GM21360 (cell line): Measurements from ENCODE around the gene TMEM119.
A peak's percentile ranks its signal among the peaks of the same experiment; 100 is the strongest.

Experiments
- ATAC-seq: cut with Tn5 transposase; IDR thresholded peaks from one replicate; pipeline ENCODE4 v1.9.1; 2021; ENCODE audit warnings: mild to moderate bottlenecking, moderate library complexity; ENCODE audit not compliant: unreplicated experiment

TMEM119 gene

DNA sequence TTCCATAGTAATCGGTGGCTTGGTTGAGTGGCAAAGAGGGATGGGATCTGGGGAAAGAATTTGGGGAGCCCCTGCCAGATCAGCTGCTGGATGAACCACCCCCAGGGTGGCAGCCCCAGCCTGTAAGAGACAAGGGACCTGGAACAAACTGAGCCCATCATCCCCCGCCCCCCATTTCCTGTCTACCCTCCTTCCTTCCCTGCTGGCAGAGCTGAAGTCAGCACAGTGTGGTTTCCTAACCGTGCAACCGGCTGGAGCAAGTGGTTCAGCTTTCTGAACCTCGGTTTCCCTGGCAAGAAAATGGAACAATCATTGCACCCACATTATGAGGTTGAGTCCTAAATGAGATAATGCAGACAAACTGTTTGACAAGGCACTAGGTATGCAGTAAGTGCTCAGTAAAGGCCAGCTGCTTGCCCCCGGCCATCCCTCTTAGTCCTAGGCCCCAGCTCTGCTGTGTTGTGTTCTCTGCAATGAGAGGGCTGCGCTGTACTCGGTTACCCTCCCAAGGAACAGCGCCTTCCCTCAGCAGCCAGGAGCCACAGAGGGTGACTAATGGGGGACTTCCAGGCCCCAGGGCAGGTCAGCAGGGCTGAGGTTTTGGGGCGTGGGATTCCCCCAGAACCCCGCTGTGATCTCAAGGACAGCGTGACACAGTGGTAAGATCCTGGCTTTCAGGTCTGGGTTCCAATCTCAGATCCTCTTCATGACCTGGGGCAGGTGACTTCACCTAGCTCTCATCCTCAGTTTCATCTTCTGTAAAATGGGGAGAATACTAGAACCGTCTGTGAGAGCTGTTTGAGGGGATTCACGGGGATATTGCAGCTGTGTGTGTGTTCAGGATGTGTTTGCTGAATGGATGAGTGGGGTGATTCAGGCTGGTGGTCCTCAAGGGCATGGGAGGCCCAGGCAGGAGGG is 19.3 kb upstream of the TMEM119 start:
- ATAC-seq: peak; percentile 83

DNA sequence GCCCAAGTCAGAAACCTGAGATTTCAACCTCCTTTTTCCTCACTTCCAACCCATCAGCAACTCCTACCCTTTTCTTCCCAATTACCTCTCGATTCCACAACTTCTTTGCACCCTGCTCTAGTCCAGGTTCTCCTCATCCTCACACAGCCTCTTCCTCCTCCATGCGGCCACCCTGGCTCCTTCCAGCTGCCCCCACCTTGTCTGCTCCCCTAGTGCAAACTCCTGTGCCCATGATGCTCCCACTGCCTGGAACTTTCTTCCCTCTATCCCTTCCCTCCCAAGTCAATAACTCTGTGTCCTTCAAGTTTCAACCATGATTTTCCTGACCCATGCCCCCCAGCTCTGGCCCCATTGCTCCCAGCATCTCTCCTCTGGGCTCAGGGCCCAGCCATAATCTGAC is 18.5 kb upstream of the TMEM119 start:
- no peak for ATAC-seq

DNA sequence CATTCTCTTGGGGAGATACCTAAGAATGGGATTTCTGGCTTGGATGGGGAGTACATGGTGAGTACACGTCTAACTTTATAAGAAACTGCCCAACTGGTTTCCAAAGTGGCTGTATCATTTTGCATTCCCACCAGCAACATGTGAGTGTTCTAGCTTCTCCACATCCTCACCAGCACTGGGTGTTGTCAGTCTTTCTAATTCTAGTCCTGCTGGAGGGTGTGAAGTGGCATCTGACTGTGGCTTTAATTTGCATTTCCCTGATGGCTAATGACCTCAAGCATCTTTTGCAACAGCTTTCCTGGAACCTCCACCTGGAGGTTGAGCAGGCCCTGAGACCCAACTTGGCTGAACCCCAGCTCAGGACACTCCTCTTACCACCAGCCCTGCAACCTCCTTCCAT is 18.0 kb upstream of the TMEM119 start:
- no peak for ATAC-seq

DNA sequence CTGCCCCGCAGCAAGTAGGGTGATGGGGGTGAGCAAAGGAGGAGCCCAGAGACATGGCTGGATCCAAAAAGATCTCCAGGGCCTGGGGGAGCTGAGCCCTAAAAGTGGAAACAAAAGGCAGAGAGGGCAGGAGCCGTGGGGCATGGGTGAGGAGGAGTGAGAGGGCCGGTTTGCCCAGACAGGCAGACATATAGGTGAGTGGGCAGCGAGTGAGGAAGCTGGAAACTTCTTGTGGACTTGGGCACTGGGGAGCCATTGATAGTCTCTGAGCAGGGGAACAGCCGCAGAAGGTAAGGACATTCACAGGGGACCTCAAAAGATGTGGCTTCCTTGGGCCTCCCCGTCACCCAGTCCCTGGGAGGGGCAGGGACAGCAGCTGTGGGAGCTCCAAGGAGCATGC is 16.8 kb upstream of the TMEM119 start:
- ATAC-seq: no peak

DNA sequence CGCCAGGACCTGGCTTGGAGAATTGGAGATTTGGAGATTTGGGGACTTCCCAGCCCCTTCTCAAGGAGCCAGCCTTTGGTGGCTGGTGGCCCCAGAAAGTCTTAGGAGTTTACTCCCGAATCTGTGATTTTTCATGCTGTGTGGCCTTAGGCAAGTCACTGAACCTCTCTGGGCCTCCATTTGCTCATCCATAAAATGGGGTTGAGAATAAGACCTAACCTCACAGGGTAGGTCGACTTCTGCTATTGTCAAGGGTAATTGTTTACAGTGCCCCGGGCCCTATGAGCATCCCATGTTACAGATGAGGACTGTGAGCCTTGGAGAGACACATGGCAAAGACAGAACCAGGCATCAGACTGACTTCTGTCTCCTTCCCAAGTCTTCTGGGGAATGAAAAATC is 16.2 kb upstream of the TMEM119 start:
- no peak for ATAC-seq

DNA sequence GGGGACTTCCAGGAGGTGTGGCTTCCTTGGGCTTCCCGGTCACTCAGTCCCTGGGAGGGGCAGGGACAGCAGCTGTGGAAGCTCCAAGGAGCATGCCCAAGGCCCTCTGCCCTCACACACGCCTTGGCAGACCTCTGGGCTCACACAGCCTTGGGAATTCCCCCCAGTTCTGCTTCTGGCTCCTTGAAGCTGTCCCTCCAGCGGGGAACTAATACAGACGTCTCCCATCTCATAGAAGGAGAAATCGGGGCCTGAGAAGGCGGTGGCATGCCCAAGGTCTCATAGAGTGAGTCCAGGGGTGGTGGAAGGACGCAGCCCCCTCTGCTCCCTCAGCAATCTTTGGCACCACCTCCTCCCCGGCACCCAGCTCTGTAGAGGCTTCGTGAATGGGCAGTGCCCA is 15.7 kb upstream of the TMEM119 start:
- ATAC-seq: no peak

DNA sequence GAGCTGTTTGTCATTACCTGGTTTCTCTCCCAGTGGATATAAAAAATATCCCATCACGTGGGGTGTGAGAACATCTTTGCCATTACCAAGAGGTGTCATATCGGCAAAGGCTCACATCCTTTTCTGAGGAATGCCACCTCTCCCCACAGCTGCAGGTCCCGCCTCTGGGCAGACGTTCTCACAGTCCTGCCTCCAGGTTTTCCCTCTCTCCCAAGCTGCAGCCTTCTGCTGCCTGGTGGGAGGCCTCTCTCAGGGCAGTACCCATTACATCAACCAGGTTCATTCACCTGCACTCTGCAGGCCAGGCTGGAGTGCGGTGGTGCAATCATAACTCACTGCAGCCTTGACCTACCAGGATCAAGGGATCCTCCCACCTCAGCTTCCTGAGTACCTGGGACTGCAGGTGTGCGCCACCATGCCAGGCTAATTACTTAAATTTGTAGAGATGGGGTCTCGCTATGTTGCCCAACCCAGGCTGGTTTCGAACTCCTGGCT is 15.0 kb upstream of the TMEM119 start:
- no peak for ATAC-seq

GRCh38 chr12:108611884-108612415 is 14.1 kb upstream of the TMEM119 start:
- ATAC-seq: no peak

DNA sequence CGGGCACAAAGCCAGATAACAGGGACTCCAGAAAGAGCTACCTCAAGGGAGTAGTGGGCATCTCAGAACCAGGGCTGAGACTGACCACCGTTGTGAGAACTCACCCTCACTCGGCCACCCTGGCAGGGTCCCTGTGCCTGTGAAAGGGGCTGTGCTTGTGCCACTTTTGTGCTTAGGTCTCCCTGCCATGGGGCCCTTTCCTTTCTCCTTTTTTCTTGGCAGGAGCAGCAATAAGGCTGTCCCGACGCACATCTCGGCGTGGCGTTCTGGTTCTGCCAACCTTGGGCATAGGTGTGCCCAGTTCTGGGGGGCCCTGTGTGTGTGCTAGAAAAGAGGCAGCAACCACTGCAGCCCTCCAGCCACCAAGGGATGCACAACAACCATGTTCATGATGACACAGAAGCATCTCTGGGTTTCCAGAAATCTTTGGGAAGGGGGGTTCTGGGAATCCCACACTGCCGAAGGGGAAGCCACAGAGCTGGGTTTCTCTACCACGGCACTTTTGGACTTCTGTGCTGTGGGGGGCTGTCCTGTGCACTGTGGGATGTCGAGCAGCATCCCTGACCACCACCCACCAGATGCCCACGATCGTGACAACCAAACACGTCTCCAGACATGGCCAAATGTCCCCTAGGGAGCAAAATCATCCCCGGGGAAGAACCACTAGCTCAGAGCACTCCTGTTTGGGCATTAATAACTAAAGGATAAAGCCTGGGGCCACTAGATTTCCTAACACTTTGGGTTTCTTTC is 13.1 kb upstream of the TMEM119 start:
- no peak for ATAC-seq

- no peak for ATAC-seq
Measured at GRCh38 chr12:108610336-108610815, 12.5 kb upstream of the TMEM119 start.

DNA sequence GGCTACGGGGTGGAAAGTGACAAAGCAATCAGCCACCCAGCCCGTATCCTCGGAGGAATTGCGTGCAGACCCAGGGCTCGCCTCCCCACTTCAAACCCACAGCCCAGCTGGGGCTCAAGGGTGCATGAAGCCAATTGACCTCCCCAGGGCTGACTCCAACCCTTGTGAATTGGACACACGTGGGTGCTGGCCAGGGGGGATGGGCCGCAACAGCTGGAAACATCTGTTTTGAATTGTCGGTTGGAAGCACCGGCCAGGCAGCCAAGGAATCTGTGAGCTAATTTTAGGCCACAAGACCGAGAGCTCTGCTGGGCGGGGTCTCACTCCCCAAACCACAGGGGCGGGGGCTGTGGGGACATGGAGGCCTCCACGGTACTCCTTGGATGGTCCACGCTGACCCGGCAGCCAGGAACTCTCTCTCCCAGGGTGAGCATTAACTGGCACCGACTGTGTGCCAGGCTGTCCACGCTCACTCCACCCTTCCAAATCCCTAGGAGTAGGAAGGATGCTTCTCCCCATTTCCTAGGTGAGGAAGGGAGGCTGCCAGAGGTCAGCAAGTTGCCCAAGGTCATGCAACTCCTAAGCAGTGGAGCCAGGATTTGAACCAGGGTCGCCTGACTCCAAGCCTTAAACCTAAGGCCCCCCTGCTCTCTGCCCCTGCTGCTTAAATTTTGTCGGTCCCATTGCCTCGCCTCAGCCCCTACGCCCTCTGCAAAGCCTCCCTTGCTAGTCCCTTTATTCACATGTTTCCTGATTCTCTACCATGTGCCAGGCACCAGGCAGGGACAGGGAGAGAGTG is 11.9 kb upstream of the TMEM119 start:
- no peak for ATAC-seq

DNA sequence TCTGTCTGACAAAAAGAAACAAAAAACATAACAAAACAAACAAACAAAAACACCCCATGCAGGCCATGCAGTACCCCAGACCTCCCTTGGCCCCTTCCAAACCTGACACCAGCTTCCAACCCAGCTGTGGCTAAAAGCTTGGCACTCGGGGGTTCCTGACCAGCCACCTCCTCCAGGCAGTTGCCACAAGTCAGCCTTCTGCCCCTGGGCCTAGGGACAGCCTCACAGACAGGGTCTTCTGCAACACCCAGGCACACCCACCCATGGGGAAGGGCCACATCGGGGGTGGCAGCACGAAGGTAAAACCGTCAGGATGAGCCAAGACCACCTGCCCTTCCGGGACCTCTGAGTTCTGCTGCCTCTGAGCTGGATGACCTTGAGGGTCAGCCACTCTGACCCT is 10.7 kb upstream of the TMEM119 start:
- no peak for ATAC-seq

DNA sequence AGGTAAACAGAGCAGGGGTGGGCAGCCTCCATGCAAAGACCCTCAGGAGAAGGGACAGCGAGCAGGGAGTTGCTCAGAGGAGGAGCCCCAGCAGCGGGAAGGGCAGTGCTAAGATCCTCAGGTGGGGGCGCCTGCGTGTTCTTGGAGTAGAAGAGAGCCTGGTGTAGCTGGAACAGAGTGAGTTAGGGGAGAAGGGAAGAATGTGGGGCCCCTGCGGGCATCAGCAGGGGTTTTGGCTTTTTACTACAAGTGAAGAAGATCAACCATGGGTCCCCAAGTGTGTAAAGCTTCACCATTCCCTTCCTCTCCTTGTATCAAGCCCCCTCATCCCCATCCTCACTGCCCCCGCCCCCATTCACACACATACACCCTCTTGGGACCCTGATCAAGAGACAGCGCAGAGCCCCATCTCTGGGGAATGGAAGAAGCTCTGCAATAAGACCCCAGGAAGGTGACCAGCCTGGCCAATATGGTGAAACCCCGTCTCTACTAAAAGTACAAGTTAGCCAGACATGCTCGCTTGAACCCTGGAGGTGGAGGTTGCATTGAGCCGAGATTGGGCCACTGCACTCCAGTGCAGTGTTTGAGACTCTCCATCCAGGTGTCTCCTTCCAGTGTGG is 10.2 kb upstream of the TMEM119 start:
- no peak for ATAC-seq

- no peak for ATAC-seq
Measured at GRCh38 chr12:108606492-108606891, 8.6 kb upstream of the TMEM119 start.

DNA sequence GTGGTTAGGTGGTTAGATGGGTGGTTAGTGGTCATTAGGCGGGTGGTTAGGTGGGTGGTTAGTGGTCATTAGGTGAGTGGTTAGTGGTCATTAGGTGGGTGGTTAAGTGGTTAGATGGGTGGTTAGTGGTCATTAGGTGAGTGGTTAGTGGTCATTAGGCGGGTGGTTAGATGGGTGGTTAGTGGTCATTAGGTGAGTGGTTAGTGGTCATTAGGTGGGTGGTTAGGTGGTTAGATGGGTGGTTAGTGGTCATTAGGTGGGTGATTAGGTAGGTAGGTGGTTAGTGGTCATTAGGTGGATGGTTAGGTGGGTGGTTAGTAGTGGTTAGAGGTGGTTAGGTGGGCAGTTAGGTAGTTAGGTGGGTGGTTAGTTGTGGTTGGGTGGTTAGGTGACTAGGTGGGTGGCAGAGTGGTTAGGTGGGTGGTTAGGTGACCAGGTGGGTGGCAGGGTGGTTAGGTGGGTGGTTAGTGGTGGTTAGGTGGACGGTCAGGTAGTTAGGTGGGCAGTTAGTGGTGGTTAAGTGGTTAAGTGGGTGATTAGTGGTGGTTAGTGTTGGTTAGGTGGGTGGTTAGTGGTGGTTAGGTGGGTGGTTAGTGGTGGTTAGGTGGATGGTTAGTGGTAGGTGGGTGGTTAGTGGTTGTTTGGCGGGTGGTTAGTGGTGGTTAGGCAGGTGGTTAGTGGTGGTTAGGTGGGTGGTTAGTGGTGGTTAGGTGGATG is 8.0 kb upstream of the TMEM119 start:
- no peak for ATAC-seq

DNA sequence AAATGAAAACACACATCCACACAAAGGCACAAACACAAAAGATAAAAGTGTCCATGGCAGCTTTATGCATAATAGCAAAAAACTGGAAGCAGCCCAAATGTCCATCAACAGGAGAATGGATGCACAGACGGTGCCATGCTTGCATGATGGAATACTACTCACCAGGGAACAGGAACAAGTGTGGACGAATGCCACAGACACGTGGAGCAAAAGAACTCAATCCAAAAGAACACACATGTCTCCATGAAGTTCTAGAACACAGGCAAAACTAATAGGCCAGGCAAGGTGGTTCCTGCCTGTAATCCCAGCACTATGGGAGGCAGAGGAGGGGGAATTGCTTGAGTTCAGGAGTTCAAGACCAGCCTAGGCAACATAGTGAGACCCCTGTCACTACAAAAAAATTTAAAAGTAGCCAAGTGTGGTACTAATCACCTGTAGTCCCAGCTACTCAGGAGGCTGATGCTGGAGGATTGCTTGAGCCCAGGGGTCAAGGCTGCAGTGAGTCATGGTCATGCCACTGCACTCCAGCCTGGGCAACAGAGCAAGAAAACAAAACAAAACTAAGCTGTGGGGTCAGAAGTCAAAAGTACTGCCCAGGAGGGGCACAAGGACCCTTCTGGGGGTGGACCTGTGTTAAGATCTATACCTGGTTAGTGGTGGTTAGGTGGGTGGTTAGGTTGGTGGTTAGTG is 7.3 kb upstream of the TMEM119 start:
- no peak for ATAC-seq

GRCh38 chr12:108604208-108604941 is 6.5 kb upstream of the TMEM119 start:
- ATAC-seq: no peak

DNA sequence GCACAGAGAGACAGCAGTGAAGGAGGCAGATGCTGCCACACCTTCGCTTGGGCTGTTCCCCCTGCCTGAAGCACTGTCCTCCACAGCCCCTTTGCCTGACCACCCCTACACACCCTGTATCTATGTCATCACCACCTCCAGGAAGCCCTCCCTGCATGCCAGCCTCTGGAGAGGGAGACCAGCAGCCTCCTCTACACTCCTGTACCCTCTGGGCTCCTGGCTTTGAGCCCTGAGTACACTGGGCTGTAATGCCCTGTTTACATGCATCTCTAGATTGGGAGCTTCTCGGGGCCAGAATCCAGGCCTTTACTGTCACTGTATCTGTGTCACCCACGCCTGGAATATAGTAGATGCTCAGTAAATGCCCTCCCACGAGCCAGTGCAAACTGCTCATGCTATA is 5.9 kb upstream of the TMEM119 start:
- ATAC-seq: no peak
